Stimulated activated CD4-positive, alpha-beta T cell treated with anti-CD3 and anti-CD28 coated beads, Interleukin-4, amount 100 ng/mL, for 4 hours (primary cell): ENCODE results near the gene SOX8.
A peak's percentile ranks its signal among the peaks of the same experiment; 100 is the strongest.

Source experiments
- DNase-seq, 2 experiments: peaks; one replicate each; pipeline ENCODE4 v3.0.0-alpha.2; 2020

Gene SOX8

GRCh38 chr16:988471-989353 is 7.1 kb downstream of the SOX8 start:
- DNase-seq: no peak

- no peak for DNase-seq
Observed at GRCh38 chr16:989354-989814, 7.8 kb downstream of the SOX8 start.

GRCh38 chr16:990516-991291 is 9.1 kb downstream of the SOX8 start:
- DNase-seq: no peak

- DNase-seq: no peak
Observed at GRCh38 chr16:991345-991744, 9.8 kb downstream of the SOX8 start.

- DNase-seq: no peak
Observed at GRCh38 chr16:991773-992172, 10.2 kb downstream of the SOX8 start.

GRCh38 chr16:993731-994130 is 12.2 kb downstream of the SOX8 start:
- DNase-seq: no peak

GRCh38 chr16:995087-995486 is 13.5 kb downstream of the SOX8 start:
- no peak for DNase-seq

- no peak for DNase-seq
Observed at GRCh38 chr16:995783-996182, 14.2 kb downstream of the SOX8 start.

- DNase-seq: peak in 1 of 2 experiments; percentile 40
Observed at GRCh38 chr16:996681-997080, 15.1 kb downstream of the SOX8 start.

GRCh38 chr16:997440-998051 is 16.0 kb downstream of the SOX8 start:
- DNase-seq: peak; percentile 55 to 88

GRCh38 chr16:998211-998610 is 16.6 kb downstream of the SOX8 start:
- no peak for DNase-seq

GRCh38 chr16:998615-999014 is 17.0 kb downstream of the SOX8 start:
- no peak for DNase-seq

GRCh38 chr16:999677-1000076 is 18.1 kb downstream of the SOX8 start:
- no peak for DNase-seq

- DNase-seq: no peak
Observed at GRCh38 chr16:1000608-1001007, 19.0 kb downstream of the SOX8 start.

- DNase-seq: no peak
Observed at GRCh38 chr16:1001096-1001495, 19.5 kb downstream of the SOX8 start.

- DNase-seq: peak; percentile 68 to 85
Observed at GRCh38 chr16:1002399-1003166, 21.0 kb downstream of the SOX8 start.

- peak; percentile 49 to 55 for DNase-seq
Observed at GRCh38 chr16:1003391-1004347, 22.1 kb downstream of the SOX8 start.

- DNase-seq: no peak
Observed at GRCh38 chr16:1005286-1005685, 23.7 kb downstream of the SOX8 start.

GRCh38 chr16:1006781-1007180 is 25.2 kb downstream of the SOX8 start:
- no peak for DNase-seq

GRCh38 chr16:1007284-1007850 is 25.8 kb downstream of the SOX8 start:
- no peak for DNase-seq

- DNase-seq: no peak
Observed at GRCh38 chr16:1008085-1008484, 26.5 kb downstream of the SOX8 start.
